GM19193 (cell line): ENCODE results near the gene RNF14.
A peak's percentile ranks its signal among the peaks of the same experiment; 100 is the strongest.

ENCODE experiments used
- POLR2A ChIP-seq: IDR thresholded peaks from 4 replicates; pipeline ENCODE4 v1.6.1; 2011; ENCODE audit not compliant: insufficient read depth, insufficient read length; ENCODE audit errors: extremely low read depth

Gene RNF14, protein sequence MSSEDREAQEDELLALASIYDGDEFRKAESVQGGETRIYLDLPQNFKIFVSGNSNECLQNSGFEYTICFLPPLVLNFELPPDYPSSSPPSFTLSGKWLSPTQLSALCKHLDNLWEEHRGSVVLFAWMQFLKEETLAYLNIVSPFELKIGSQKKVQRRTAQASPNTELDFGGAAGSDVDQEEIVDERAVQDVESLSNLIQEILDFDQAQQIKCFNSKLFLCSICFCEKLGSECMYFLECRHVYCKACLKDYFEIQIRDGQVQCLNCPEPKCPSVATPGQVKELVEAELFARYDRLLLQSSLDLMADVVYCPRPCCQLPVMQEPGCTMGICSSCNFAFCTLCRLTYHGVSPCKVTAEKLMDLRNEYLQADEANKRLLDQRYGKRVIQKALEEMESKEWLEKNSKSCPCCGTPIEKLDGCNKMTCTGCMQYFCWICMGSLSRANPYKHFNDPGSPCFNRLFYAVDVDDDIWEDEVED

DNA sequence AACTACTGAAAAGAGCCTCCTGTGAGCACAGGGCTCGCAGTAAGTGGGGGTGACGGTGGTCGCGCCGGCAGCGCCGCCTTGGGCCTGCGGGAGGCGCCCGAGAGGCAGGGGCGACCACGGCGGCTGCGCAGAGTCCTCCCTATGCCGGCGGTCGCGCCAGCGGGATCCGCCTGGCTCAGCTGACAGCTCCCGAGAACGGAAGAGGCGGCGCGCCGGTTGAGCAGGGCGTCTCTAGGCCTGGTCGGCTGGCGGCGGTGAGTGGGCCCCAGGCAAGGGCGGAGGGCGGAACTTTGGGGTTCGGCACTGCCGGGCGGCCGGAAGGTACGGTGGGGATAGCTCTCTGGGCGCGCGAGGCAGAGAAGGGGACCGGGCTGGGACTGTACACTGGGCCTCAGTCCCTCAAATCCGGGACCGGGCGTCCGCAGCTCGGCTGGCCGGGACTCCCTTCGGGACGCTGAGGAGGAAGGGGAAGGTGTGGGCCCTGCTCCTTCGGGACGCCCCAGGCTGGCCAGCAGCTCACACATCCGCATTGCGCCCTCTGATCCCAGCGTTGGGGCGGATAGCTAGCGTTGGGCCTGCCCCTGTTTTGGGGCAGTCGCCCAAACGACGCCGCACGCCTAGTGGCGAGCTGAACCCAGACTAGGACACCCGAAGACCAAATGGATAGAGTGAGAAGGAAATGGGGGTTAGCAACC is at the start of gene RNF14:
RNF14 (plus strand) TSS at position 192 of the 695 bp plus-strand sequence. CDS start 4,484 bp downstream, outside the sequence.
- TF ChIP-seq POLR2A = peak; percentile 96

DNA sequence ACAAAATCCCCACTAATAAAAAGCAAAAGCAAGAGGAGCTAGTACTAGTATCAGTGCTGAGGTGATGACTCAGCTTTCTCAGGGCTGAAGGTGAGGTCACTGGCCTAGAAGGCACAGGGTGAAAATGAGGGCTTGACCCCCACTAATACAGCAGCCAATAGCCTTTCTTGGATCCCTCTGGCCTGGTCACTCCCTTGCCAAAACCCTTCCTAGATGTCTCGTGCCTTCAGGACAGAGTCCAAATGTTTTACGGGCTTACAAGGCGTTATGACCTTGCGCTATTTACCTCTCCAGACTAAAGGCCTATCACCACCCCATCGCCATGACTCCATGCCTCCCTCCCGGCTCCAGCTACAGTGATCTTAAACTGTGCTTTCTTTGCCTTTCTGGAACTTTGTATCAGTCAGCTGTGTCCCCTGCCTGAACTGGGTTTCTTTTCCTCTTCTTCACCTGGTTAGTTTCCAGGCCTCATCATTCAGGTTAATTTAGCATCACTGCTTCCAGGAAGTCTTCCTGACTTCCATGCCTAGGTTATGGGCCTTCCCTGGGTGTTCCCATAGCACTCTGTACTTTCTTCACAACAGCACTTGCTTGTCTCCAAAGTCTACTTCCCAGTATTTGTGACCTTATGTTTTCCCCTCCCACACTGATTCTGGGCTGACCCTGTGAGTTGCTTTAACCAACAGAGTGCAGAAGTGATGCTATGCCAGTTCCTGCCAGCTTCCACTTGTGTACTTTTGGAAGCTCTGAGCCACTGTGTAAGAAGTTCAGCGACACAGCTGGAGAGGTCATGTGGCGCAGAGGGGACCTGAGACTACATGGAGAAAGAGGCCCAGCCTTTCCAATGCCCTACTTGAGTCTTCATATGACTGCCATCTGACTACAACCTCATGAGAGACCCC is 49.4 kb upstream of the RNF14 start:
- TF ChIP-seq POLR2A = no peak

DNA sequence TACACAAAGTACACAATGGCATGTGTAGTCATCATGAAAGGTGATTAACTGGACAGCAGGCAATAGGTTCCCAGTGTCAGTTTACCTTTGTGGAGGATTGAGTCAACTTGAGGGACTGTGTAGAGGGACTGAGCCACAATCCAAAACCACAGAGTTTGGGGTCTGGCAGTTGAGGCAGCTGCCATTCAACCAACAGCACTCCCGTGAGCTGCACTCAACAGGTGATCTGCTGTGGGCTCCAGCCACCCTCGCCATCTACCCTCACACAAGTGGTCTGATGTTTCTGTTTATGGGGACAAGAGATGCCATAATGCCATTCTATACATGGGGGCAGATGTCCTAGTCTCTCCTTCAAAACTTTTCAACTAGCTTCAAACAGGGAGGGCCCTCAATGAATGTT is 48.1 kb upstream of the RNF14 start:
- no peak for TF ChIP-seq POLR2A

DNA sequence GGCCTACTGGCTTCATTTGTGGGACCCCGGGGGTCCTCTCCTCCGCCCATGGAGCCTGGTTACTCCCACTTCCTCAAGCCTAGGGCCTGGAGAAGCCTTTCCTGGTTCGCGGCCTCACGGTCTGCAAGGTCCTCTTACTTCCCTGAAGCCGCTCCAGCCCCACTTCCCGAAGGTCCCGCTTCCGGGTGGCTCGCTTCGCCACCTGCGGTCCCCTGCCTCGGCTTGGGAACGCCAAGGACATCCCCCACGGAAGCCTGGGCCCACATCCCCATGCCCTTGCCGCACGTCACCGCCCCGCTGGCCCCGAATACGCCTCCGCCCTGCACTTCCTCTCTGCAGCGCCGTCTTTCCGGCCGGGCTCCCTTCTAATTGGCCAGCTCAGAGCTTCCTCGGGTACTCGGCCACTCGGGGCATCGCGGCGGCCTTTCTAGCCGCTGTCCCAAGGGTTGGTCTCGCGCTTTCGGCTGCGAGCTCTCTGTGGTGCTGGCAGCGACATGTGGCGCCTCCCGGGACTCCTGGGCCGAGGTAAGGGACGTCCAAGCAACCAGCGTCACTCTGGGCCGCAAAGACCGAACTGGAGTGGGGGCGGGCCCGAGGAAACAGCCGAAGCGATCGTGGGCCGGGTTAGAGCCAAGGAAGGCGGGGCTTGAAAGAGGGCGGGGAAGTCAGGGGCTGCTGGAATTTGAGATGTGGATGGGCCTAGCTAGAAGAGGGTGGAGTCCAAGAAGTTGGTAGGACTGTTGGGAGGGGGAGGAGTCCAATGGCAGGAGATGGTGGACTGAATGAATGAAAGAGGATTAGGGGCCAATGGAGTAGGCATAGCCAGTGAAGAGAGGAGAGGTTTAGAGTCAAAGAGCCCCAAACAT is 45.2 kb upstream of the RNF14 start, which contains the start of gene DELE1:
DELE1 (plus strand) TSS at position 424 of the 866 bp plus-strand sequence; CDS start at position 495, 71 bp downstream.
- TF ChIP-seq POLR2A = peak; percentile 93

DNA sequence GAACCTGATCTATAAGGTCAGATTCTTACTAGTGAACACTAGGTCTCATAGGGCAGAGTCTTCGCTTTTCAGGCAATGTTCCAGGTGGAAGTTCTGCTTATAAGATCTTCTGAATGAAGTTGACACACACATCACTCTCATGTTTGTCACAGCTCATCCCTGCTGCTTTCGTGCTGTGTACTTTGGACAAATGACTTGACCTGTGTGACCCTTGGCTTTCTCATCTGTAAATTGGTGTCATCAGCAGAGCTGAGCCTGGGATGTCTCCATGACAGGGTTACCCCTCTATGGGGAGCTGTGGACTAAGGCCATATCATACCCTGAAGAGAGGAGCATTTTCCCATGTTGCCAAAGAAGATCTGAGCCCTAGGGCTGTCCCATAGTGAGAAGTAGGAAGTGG is 42.5 kb upstream of the RNF14 start:
- TF ChIP-seq POLR2A = no peak

DNA sequence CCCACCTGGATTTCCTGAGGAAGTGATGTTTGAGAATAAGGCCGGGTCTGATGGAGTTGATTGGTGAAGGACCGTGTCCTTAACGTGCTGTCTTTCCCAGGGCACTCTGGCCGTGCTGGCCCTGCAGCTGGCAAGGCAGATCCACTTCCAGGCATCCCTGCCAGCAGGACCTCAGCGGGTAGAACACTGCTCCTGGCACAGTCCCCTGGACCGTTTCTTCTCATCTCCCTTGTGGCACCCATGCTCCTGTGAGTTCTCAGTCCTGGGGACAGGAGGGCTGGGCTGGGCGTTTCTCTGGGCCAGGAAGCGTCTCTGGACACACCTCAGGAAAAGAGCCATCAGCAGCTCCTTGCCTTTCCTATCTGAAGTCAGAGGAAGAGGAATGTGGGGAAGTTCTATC is 40.9 kb upstream of the RNF14 start:
- TF ChIP-seq POLR2A = no peak

DNA sequence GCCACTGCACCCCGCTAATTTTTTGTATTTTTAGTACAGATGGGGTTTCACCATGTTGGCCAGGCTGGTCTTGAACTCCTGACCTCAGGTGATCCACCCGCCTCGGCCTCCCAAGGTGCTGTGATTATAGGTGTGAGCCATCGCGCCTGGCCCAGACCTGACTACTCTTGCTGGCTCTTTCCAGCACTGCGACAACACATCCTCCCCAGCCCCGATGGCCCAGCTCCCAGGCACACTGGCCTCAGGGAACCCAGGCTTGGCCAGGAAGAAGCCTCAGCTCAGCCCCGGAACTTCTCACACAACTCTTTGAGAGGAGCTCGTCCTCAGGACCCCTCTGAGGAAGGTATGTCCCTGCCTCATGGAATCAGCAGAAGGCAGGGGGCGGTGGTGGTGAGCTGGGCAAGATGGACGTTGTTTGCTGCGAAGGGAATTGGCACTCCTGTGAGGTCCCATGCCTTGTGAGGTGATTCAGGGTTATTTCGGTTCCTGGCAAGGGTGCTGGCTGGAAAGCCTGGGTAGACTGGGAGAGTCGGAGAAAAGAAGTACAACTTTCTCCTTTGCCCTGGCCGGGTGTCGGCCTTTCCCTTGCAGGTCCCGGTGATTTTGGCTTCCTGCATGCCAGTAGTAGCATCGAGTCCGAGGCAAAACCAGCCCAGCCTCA is 39.4 kb upstream of the RNF14 start:
- TF ChIP-seq POLR2A = no peak

DNA sequence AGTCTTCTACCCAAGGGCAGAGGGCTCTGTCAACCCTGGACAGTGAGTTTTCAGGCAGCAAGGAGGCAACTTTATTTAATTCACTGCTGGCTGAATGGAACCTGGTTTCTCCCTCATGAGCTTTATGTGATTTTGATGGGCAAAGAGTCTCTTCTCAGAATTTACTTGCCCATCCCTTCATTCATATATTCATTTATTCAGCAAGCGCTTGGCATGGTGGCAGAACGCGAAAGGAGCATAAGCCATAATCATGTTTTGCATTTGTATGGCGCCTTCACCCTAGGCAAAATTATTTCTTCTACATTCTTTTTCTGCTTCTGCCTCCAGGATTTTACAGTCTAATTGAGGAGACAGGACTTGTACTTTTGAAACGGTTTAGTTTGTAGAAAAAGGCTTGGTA is 37.2 kb upstream of the RNF14 start:
- no peak for TF ChIP-seq POLR2A

DNA sequence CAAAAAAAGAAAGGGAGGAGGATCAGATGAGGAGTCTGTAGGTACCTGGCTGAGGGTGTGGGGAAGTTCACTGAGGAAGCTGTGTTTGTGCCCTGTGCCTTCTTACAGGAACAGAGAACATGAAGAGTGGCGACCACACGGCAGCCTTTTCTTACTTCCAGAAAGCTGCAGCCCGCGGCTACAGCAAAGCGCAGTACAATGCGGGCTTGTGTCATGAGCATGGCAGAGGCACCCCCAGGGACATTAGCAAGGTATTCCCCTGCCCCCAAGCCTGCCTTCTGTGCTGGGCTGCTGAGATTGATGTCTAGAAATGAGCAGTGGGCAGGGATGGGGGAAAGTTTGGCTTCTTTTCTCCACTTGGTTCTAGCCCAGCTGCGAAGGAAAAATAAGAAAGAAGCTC is 35.8 kb upstream of the RNF14 start:
- no peak for TF ChIP-seq POLR2A

DNA sequence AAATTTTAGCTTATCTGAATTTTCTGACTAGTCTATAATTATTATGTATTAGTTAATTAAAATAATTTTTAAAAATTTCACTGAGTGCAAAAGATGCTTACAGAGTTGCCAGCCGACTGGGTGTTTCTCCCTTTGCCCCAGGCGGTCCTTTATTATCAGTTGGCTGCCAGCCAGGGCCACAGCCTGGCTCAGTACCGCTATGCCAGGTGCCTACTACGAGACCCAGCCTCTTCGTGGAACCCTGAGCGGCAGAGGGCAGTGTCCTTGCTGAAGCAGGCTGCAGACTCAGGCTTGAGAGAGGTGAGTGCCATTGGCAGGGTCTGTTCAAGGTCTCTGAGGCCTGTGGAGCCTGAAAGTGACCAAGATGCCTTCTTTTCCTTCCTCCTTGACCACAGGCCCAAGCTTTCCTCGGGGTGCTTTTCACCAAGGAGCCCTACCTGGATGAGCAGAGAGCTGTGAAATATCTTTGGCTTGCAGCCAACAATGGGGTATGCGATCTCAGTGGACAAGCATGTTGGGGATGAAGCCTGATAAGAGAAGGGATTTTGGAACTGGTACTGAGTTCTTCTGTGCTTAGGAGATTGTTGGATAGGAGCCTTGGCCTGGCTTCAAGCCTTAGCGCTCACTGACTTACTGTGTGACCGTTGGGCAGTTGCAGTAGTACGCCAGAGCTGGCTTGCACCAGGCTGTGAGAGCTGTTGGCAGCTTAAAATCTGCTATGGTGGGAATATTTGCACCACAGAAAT is 34.6 kb upstream of the RNF14 start:
- no peak for TF ChIP-seq POLR2A

DNA sequence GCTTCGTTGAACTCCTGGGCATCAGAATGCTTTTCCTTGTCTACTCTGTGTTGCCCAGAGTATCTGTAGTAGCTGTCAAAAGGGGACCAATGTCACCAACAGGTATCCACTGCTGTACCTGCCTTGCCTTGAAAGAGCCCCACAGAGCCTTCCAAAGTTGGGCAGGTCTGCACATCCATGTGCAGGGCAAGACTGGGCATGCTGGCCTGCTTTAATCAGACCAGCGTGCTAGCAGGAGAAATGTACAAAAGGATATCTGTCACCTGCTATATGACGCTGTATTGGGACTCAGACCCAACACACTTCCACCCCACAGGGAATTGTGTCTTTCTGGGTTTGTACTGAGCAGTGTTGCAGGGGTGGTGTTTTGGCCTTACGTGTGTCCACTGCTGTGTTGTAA is 33.4 kb upstream of the RNF14 start:
- no peak for TF ChIP-seq POLR2A

DNA sequence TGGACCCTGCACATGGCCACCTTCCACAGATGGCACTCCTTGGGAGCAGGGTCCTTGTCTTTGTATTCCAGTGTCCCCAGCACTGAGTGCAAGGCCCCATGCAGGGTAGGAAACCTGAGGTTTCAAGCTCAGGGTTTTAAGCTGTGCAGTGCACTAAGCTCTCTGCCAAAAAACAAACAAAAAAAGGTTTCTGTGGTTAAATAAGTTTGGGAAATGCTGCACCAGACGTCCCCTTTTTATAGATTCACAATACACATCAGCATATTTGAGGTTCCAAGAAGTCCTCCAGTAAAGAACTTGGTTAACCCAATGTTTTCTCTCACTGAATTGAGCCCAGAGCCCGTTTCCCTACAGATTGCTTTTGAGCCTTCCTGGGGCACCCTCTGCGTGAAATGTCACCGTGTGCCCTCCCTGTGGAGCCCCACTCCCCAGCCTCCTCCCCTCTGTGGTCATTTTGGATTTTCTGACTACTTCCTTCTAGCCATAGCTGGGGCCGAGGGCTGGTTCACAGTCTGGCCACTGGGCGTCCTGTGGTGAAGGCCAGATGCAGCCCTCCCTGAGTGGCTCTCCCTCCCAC is 28.1 kb upstream of the RNF14 start:
- TF ChIP-seq POLR2A = no peak
